DND-41 (cell line): ENCODE measurements around the gene ADGRF5.

Experiments
- CTCF ChIP-seq: IDR thresholded peaks from 2 replicates; pipeline ENCODE4 v1.5.1; 2012; ENCODE audit warnings: borderline replicate concordance, low read length, moderate library complexity, mild to moderate bottlenecking; ENCODE audit not compliant: poor library complexity, severe bottlenecking; ENCODE audit errors: extremely low read depth
- EZH2 ChIP-seq: IDR thresholded peaks from 3 replicates; pipeline ENCODE4 v1.6.1; 2012; ENCODE audit warnings: borderline replicate concordance, low read depth, mild to moderate bottlenecking, moderate library complexity, low read length, inconsistent platforms; ENCODE audit not compliant: severe bottlenecking

- no peak for TF ChIP-seq CTCF
- no peak for TF ChIP-seq EZH2
Measured at GRCh38 chr6:46849361-46849690, 72.4 kb downstream of the ADGRF5 start.
